HG02763 (cell line): ENCODE measurements around the gene EPHA4.

Experiments used
- ATAC-seq: cut with Tn5 transposase; IDR thresholded peaks from one replicate; pipeline ENCODE4 v1.9.1; 2021; ENCODE audit warnings: mild to moderate bottlenecking, moderate library complexity; ENCODE audit not compliant: unreplicated experiment

EPHA4 gene

GRCh38 chr2:221546505-221547225 is 25.4 kb downstream of the EPHA4 start:
- ATAC-seq = no peak

GRCh38 chr2:221541131-221541735 is 30.9 kb downstream of the EPHA4 start:
- no peak for ATAC-seq

- ATAC-seq = no peak
Measured at GRCh38 chr2:221539246-221539645, 32.9 kb downstream of the EPHA4 start.

GRCh38 chr2:221535824-221536223 is 36.3 kb downstream of the EPHA4 start:
- no peak for ATAC-seq

GRCh38 chr2:221533299-221533698 is 38.8 kb downstream of the EPHA4 start:
- ATAC-seq = no peak

- no peak for ATAC-seq
Measured at GRCh38 chr2:221532641-221533040, 39.5 kb downstream of the EPHA4 start.

- ATAC-seq = no peak
Measured at GRCh38 chr2:221530653-221531037, 41.5 kb downstream of the EPHA4 start.

- no peak for ATAC-seq
Measured at GRCh38 chr2:221529943-221530652, 42.0 kb downstream of the EPHA4 start.

- no peak for ATAC-seq
Measured at GRCh38 chr2:221529177-221529942, 42.7 kb downstream of the EPHA4 start.

- no peak for ATAC-seq
Measured at GRCh38 chr2:221527776-221528309, 44.3 kb downstream of the EPHA4 start.

GRCh38 chr2:221524158-221524557 is 47.9 kb downstream of the EPHA4 start:
- ATAC-seq = no peak

GRCh38 chr2:221521233-221521845 is 50.8 kb downstream of the EPHA4 start:
- ATAC-seq = no peak

- no peak for ATAC-seq
Measured at GRCh38 chr2:221518935-221519625, 53.0 kb downstream of the EPHA4 start.

- peak; percentile 50 for ATAC-seq
Measured at GRCh38 chr2:221518201-221518934, 53.7 kb downstream of the EPHA4 start.

- peak; percentile 92 for ATAC-seq
Measured at GRCh38 chr2:221517696-221518151, 54.4 kb downstream of the EPHA4 start.

GRCh38 chr2:221517146-221517695 is 54.9 kb downstream of the EPHA4 start:
- no peak for ATAC-seq

- ATAC-seq = no peak
Measured at GRCh38 chr2:221515864-221516263, 56.2 kb downstream of the EPHA4 start.

GRCh38 chr2:221514305-221515040 is 57.6 kb downstream of the EPHA4 start:
- no peak for ATAC-seq
